Skeletal muscle tissue (tissue), 4 donors: ENCODE results near the gene KNL1. TPM values are rescaled to one million over a fixed set of nuclear protein-coding genes. Genes with fewer than 3 reads are reported as not detected.
"Not testable (repeated sequence)": the region's sequence is repeated elsewhere in the genome, so short reads cannot be mapped to it uniquely, and the experiment has no call there.

Experiments
- H3K27ac ChIP-seq: one replicate; pipeline ENCODE4 v1.7.0; 2013; ENCODE audit warnings: mild to moderate bottlenecking, low read depth, low read length, inconsistent platforms
- H3K27me3 ChIP-seq, 3 donors: one replicate each; pipeline ENCODE4 v1.7.0; 2013; ENCODE audit warnings: low read length in 3 of 3; ENCODE audit not compliant: control insufficient read depth in 3 of 3, insufficient read depth in 3 of 3
- H3K36me3 ChIP-seq, 3 donors: one replicate each; pipeline ENCODE4 v1.7.0; 2013; ENCODE audit warnings: low read length in 3 of 3; ENCODE audit not compliant: control insufficient read depth in 3 of 3, insufficient read depth in 3 of 3
- H3K4me1 ChIP-seq, 3 donors: one replicate each; pipeline ENCODE4 v1.7.0; 2013; ENCODE audit warnings: low read length in 3 of 3, mild to moderate bottlenecking in 3 of 3; ENCODE audit not compliant: control insufficient read depth in 3 of 3, insufficient read depth in 3 of 3
- H3K4me3 ChIP-seq, 3 donors: one replicate each; pipeline ENCODE4 v1.7.0; 2013; ENCODE audit warnings: low read length in 3 of 3
- H3K9ac ChIP-seq, 3 donors: one replicate each; pipeline ENCODE4 v1.7.0; 2013; ENCODE audit warnings: low read length in 3 of 3, mild to moderate bottlenecking in 3 of 3, moderate library complexity in 2 of 3, low read depth in 1 of 3
- H3K9me3 ChIP-seq, 3 donors: one replicate each; pipeline ENCODE4 v1.7.0; 2013; ENCODE audit warnings: low read length in 3 of 3; ENCODE audit not compliant: control insufficient read depth in 3 of 3
- total RNA-seq: library from RNA; depleted of rRNA; stranded (reverse); fragments of >200 nt; gene quantifications from one replicate; pipeline ENCODE4 v1.2.3, GENCODE V29; 2014
- donor health status: Osteomylitis.

KNL1 gene
- total RNA-seq, 1 donor from 2014 or later, result 6.3 TPM

DNA sequence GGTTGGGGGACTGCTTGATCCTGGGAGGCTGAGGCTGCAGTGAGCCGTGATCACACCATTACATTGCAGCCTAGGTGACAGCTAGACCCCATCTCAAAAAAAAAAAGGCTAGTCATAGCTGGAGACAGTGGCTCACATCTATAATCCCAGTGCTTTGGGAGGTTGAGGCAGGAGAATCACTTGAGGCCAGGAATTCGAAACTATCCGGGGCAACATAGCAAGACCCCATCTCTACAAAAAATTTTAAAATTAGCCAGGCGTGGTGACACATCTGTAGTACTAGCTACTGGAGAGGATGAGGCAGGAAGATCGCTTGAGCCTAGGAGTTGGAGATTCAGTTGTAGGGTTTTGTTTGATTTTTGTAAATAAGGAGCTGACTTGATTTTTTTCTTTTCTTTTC is 45.6 kb downstream of the KNL1 start:
- Histone ChIP-seq H3K4me1 (no peaks in the 10 kb centered on the region), H3K36me3 (no peaks in the 10 kb centered on the region), H3K27ac (no peak overlapping the region), H3K9me3 (no peaks in the 10 kb centered on the region), H3K9ac (no peak overlapping the region), H3K27me3 (no peaks in the 10 kb centered on the region), H3K4me3 (no peak overlapping the region)

DNA sequence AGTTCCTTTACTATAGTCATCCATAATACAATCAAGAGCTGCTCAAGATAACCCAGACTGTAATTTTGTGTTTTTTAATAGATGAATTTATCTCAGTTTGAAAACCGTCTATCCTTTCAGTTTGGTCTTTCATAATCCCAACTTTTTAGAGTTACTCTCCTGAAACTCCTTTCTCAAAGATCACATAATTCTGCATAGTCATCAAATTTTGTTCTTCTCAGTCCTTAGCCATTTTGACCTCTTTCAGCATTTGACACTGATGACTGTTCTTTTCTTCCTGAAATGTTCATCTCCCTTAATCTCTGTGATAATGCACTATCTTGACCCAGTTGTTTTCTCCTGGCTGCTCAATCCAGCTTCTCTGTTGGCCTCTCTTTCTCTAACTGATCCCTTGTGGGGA is 53.5 kb downstream of the KNL1 start:
- Histone ChIP-seq H3K9ac (no peak overlapping the region), H3K9me3 (no peaks in the 10 kb centered on the region), H3K27ac (no peak overlapping the region), H3K4me1 (no peaks in the 10 kb centered on the region), H3K27me3 (no peaks in the 10 kb centered on the region), H3K36me3 (no peaks in the 10 kb centered on the region), H3K4me3 (no peak overlapping the region)

DNA sequence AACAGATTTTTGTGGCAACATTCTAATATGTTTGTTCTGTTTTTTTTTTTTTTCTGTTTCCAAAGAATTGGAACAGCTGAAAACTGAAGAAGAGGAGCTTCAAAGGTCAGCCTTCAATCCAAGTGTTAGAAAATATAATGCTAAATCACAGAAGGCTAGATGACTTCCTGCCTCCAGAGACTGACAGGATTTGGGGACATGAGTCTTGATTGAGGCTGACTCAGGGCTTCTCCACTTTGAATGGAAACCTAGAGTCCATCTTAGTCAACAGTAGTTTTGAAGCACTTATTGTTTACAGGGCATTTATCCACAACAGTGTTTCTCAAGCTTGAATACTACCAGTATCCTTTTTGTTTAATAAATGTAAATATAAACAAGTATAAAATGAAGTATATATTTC is 56.4 kb downstream of the KNL1 start:
- Histone ChIP-seq H3K27ac (no peak overlapping the region), H3K9me3 (no peaks in the 10 kb centered on the region), H3K9ac (no peak overlapping the region), H3K36me3 (no peaks in the 10 kb centered on the region), H3K4me1 (no peaks in the 10 kb centered on the region), H3K27me3 (no peaks in the 10 kb centered on the region), H3K4me3 (no peak overlapping the region)

DNA sequence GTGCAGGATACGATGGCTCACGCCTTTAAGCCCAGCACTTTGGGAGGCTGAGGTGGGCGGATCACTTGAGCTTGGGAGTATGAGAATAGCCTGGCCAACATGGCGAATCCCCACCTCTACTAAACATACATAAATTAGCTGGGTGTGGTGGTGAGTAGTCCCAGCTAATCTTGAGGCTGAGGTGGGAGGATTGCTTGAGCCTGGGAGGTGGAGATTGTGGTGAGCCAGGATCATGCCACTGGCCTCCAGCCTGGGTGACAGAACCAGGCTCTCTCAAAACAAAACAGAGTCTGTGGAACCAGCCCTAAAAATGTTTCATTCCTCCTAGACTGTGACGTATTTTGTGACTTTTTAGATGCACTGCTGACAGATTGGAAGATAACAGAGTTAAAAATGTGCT is 66.6 kb downstream of the KNL1 start:
- Histone ChIP-seq H3K36me3 (no peaks in the 10 kb centered on the region), H3K27ac (no peak overlapping the region), H3K9me3 (no peaks in the 10 kb centered on the region), H3K27me3 (no peaks in the 10 kb centered on the region), H3K4me1 (no peaks in the 10 kb centered on the region), H3K4me3 (no peak overlapping the region), H3K9ac (no peak overlapping the region)

DNA sequence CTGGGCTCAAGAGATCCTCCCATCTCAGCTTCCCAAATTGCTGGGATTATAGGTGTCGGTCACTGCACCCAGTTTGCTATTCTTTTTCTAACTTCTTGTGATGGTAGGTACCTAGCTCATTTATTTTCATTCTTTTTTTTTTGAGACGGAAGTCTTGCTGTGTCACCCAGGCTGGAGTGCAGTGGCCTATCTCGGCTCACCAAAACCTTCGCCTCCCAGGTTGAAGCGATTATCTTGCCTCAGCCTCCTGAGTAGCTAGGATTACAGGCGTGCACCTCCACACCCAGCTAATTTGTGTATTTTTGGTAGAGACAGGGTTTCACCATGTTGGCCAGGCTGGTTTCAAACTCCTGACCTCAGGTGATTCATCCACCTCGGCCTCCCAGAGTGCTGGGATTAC is 70.9 kb downstream of the KNL1 start:
- Histone ChIP-seq H3K9ac (no peak overlapping the region), H3K27ac (no peak overlapping the region), H3K9me3 (no peaks in the 10 kb centered on the region), H3K27me3 (no peaks in the 10 kb centered on the region), H3K4me3 (no peak overlapping the region), H3K4me1 (no peaks in the 10 kb centered on the region), H3K36me3 (no peaks in the 10 kb centered on the region)

- H3K9ac ChIP-seq, H3K27ac ChIP-seq, H3K36me3 ChIP-seq, H3K27me3 ChIP-seq, H3K4me3 ChIP-seq, H3K9me3 ChIP-seq, H3K4me1 ChIP-seq: not testable (repeated sequence)
These were observed 82.2 kb downstream of the KNL1 start for GRCh38 chr15:40676290-40676689.

- H3K4me3 ChIP-seq, H3K27ac ChIP-seq, H3K4me1 ChIP-seq, H3K36me3 ChIP-seq, H3K9ac ChIP-seq, H3K9me3 ChIP-seq, H3K27me3 ChIP-seq: not testable (repeated sequence)
These were observed 82.9 kb downstream of the KNL1 start for GRCh38 chr15:40676906-40677305.

DNA sequence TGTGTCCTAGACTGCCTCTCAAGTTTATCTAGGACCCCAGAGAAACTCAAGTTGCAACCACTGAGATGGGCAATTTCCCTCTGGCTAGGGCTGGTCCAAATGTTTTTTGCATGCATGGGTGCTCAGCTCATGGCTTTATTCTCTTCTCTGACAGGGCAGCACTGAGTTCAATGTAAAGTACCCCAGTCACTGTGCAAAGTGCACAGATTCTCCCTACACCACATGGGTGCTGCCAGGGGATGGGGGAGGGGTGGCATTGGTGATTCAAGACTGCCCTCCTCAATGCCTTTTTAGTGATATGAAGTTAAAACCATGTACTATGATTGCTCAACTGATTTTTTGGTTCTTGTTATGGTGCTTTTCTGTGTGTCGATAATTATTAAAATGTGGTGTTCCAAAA is 86.1 kb downstream of the KNL1 start:
- Histone ChIP-seq H3K36me3 (no peaks in the 10 kb centered on the region), H3K27me3 (no peaks in the 10 kb centered on the region), H3K27ac (no peak overlapping the region), H3K9ac (no peak overlapping the region), H3K9me3 (no peaks in the 10 kb centered on the region), H3K4me1 (no peaks in the 10 kb centered on the region), H3K4me3 (no peak overlapping the region)

- H3K27ac ChIP-seq, result not testable (repeated sequence)
These were observed 86.9 kb downstream of the KNL1 start for GRCh38 chr15:40680959-40681358.

GRCh38 chr15:40684381-40684780 is 90.3 kb downstream of the KNL1 start:
- Histone ChIP-seq H3K36me3 (no peaks in the 10 kb centered on the region), H3K27me3 (no peaks in the 10 kb centered on the region), H3K27ac (no peak overlapping the region), H3K4me3 (no peak overlapping the region), H3K4me1 (peaks cover 0 to 4% (median 4%) of the 10 kb centered on the region in 3 donors), H3K9ac (no peak overlapping the region), H3K9me3 (no peaks in the 10 kb centered on the region)

More at GRCh38 chr15:40680959-40681358, 86.9 kb downstream of the KNL1 start:
- H3K27me3 ChIP-seq, H3K9ac ChIP-seq, H3K4me3 ChIP-seq, H3K4me1 ChIP-seq, H3K9me3 ChIP-seq, H3K36me3 ChIP-seq: not testable (repeated sequence)

DNA sequence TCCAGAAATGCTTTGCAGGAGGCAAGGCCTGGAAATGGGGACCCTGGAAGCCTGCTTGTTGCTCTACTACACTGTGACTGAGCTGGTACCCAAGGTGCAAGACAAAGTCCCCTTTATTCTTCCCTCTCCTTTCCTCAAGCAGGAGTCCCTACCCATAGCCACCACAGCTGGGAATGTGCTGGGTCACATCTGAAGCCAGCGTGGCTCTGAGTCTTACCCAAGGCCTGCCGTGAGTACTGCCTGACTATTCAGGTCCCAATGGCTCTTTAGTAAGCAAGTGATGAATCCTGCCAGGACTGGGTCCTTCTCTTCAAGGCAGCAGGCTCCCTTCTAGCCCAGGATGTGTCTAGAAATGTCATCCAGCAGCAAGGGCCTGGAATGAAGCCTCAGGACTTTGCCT is 91.3 kb downstream of the KNL1 start:
- Histone ChIP-seq H3K27ac (no peak overlapping the region), H3K9me3 (no peaks in the 10 kb centered on the region), H3K36me3 (no peaks in the 10 kb centered on the region), H3K27me3 (no peaks in the 10 kb centered on the region), H3K9ac (no peak overlapping the region), H3K4me1 (peaks cover 0 to 4% (median 4%) of the 10 kb centered on the region in 3 donors), H3K4me3 (no peak overlapping the region)
